ENCODE data around the gene UNC5A. TPM values are rescaled to one million over a fixed set of nuclear protein-coding genes. Genes with fewer than 3 reads are reported as not detected.
A peak's percentile ranks its signal among the peaks of the same experiment; 100 is the strongest.

The UNC5A gene
- total RNA-seq, 1 experiment from 2014 or later, result not detected

GRCh38 chr5:176836811-176837706 lies 26.7 kb downstream of the UNC5A start:
- Histone ChIP-seq H3K79me2 (ENCODE audit: low read length) (no peaks in the 10 kb centered on the region), H3K36me3 (ENCODE audit: insufficient read depth, low read length) (no peaks in the 10 kb centered on the region), H2AFZ (ENCODE audit: low read length) (no peak overlapping the region), H3K4me1 (ENCODE audit: low read length) (no peaks in the 10 kb centered on the region), H3K27me3 (ENCODE audit: low read length) (no peaks in the 10 kb centered on the region), H4K20me1 (ENCODE audit: insufficient read depth, low read depth, low read length) (no peaks in the 10 kb centered on the region), H3K27ac (ENCODE audit: low read length) (no peak overlapping the region), H3K4me3 (ENCODE audit: low read length) (no peak overlapping the region), H3K9me2 (replicated peaks; ENCODE audit: insufficient read depth, low read length) (no peaks in the 10 kb centered on the region), H3K9me3 (ENCODE audit: low read length) (no peaks in the 10 kb centered on the region), H3K4me2 (ENCODE audit: low read depth, low read length, poor library complexity, severe bottlenecking) (no peak overlapping the region), H3K9ac (ENCODE audit: low read length) (no peak overlapping the region)
- no peak for DNase-seq

- DNase-seq, result peak; percentile 83
- H3K4me1 ChIP-seq (ENCODE audit: low read length), result no peaks in the 10 kb centered on the region
- no peaks in the 10 kb centered on the region for H3K27me3 ChIP-seq (ENCODE audit: low read length)
- no peaks in the 10 kb centered on the region for H3K36me3 ChIP-seq (ENCODE audit: insufficient read depth, low read length)
- no peak overlapping the region for H3K4me2 ChIP-seq (ENCODE audit: low read depth, low read length, poor library complexity, severe bottlenecking)
- no peak overlapping the region for H3K9ac ChIP-seq (ENCODE audit: low read length)
- no peak overlapping the region for H3K4me3 ChIP-seq (ENCODE audit: low read length)
- no peak overlapping the region for H3K27ac ChIP-seq (ENCODE audit: low read length)
- H4K20me1 ChIP-seq (ENCODE audit: insufficient read depth, low read depth, low read length), result no peaks in the 10 kb centered on the region
- H2AFZ ChIP-seq (ENCODE audit: low read length), result no peak overlapping the region
- H3K9me3 ChIP-seq (ENCODE audit: low read length), result no peaks in the 10 kb centered on the region
- no peaks in the 10 kb centered on the region for H3K79me2 ChIP-seq (ENCODE audit: low read length)
- H3K9me2 ChIP-seq (replicated peaks; ENCODE audit: insufficient read depth, low read length), result no peaks in the 10 kb centered on the region
Observed at GRCh38 chr5:176837707-176838115, 27.4 kb downstream of the UNC5A start.

GRCh38 chr5:176843673-176844072 lies 33.3 kb downstream of the UNC5A start:
- no peak overlapping the region for H3K9ac ChIP-seq (ENCODE audit: low read length)
- no peak overlapping the region for H3K4me2 ChIP-seq (ENCODE audit: low read depth, low read length, poor library complexity, severe bottlenecking)

GRCh38 chr5:176844281-176844680 lies 33.9 kb downstream of the UNC5A start:
- Histone ChIP-seq H3K4me1 (ENCODE audit: low read length) (no peaks in the 10 kb centered on the region), H3K9me3 (ENCODE audit: low read length) (no peaks in the 10 kb centered on the region), H4K20me1 (ENCODE audit: insufficient read depth, low read depth, low read length) (no peaks in the 10 kb centered on the region), H3K9ac (ENCODE audit: low read length) (no peak overlapping the region), H3K27ac (ENCODE audit: low read length) (no peak overlapping the region), H3K9me2 (replicated peaks; ENCODE audit: insufficient read depth, low read length) (no peaks in the 10 kb centered on the region), H3K79me2 (ENCODE audit: low read length) (no peaks in the 10 kb centered on the region), H3K4me2 (ENCODE audit: low read depth, low read length, poor library complexity, severe bottlenecking) (no peak overlapping the region), H3K36me3 (ENCODE audit: insufficient read depth, low read length) (no peaks in the 10 kb centered on the region), H3K27me3 (ENCODE audit: low read length) (no peaks in the 10 kb centered on the region), H2AFZ (ENCODE audit: low read length) (no peak overlapping the region), H3K4me3 (ENCODE audit: low read length) (no peak overlapping the region)
- no peak for DNase-seq

More at GRCh38 chr5:176843673-176844072, 33.3 kb downstream of the UNC5A start:
- H3K9me3 ChIP-seq (ENCODE audit: low read length), result no peaks in the 10 kb centered on the region
- H3K4me3 ChIP-seq (ENCODE audit: low read length), result no peak overlapping the region
- H3K79me2 ChIP-seq (ENCODE audit: low read length), result no peaks in the 10 kb centered on the region
- no peak overlapping the region for H3K27ac ChIP-seq (ENCODE audit: low read length)
- no peaks in the 10 kb centered on the region for H3K4me1 ChIP-seq (ENCODE audit: low read length)
- DNase-seq, result no peak
- no peaks in the 10 kb centered on the region for H3K27me3 ChIP-seq (ENCODE audit: low read length)
- H3K9me2 ChIP-seq (replicated peaks; ENCODE audit: insufficient read depth, low read length), result no peaks in the 10 kb centered on the region
- no peak overlapping the region for H2AFZ ChIP-seq (ENCODE audit: low read length)
- H3K36me3 ChIP-seq (ENCODE audit: insufficient read depth, low read length), result no peaks in the 10 kb centered on the region
- H4K20me1 ChIP-seq (ENCODE audit: insufficient read depth, low read depth, low read length), result no peaks in the 10 kb centered on the region

DNA sequence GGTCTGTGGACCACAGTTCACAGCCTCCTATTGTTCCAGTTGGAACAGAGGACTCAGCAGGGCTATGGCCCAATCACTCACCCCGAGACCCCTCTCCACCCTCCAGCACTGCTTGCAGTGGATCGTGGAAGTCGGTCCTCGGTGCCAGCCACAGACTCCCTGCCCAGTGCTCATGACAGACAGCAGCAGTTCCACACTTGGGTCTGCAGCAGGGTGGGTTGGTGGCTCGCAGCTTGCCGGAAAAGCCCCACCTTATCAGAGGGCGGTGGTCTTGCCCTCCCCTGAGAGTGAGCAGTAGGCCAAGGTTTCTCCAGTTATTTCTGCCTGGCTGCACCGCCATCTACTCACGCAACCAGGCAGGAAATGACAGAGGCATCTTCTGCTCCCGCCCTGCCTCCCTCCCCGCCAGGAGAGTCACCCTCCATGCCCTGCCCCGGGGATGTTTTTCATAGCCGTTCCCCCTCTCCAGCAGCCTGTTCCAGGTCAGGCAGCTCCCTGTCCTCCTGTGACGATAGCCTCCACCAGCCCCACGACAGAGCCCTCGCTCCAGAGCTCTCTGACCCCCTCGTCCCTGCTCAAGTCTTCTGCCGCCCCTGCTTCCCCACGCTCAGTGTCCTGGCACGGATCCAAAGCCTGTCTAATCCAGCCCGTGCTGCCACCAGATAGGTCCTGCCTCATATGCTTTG lies 34.5 kb downstream of the UNC5A start:
- H3K9me2 ChIP-seq (replicated peaks; ENCODE audit: insufficient read depth, low read length), result no peaks in the 10 kb centered on the region
- no peaks in the 10 kb centered on the region for H3K36me3 ChIP-seq (ENCODE audit: insufficient read depth, low read length)
- H2AFZ ChIP-seq (ENCODE audit: low read length), result no peak overlapping the region
- no peak for DNase-seq
- H3K27me3 ChIP-seq (ENCODE audit: low read length), result no peaks in the 10 kb centered on the region
- no peak overlapping the region for H3K4me2 ChIP-seq (ENCODE audit: low read depth, low read length, poor library complexity, severe bottlenecking)
- no peaks in the 10 kb centered on the region for H3K9me3 ChIP-seq (ENCODE audit: low read length)
- no peaks in the 10 kb centered on the region for H3K79me2 ChIP-seq (ENCODE audit: low read length)
- H3K4me1 ChIP-seq (ENCODE audit: low read length), result no peaks in the 10 kb centered on the region
- no peak overlapping the region for H3K27ac ChIP-seq (ENCODE audit: low read length)
- H3K4me3 ChIP-seq (ENCODE audit: low read length), result no peak overlapping the region
- H3K9ac ChIP-seq (ENCODE audit: low read length), result no peak overlapping the region
- H4K20me1 ChIP-seq (ENCODE audit: insufficient read depth, low read depth, low read length), result no peaks in the 10 kb centered on the region

DNA sequence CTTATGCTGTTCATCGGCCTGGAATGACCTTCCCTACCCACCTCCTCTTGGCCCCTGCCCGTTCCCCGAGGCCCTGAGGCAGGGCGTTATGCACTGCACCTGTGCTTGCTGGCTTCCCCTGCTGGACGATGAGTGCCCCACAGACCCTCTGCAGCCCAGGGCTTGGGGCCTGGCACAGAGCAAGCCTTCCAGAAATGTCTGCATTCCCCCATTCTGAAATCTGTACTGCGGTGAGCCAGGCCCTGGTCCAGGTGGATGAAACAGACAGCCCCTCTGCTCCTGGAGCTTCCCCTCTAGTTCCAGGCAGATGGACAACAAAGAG lies 35.0 kb downstream of the UNC5A start:
- Histone ChIP-seq H3K27me3 (ENCODE audit: low read length) (no peaks in the 10 kb centered on the region), H4K20me1 (ENCODE audit: insufficient read depth, low read depth, low read length) (no peaks in the 10 kb centered on the region), H3K4me1 (ENCODE audit: low read length) (no peaks in the 10 kb centered on the region), H3K9me2 (replicated peaks; ENCODE audit: insufficient read depth, low read length) (no peaks in the 10 kb centered on the region), H3K9me3 (ENCODE audit: low read length) (no peaks in the 10 kb centered on the region), H3K9ac (ENCODE audit: low read length) (no peak overlapping the region), H3K27ac (ENCODE audit: low read length) (no peak overlapping the region), H2AFZ (ENCODE audit: low read length) (no peak overlapping the region), H3K36me3 (ENCODE audit: insufficient read depth, low read length) (no peaks in the 10 kb centered on the region), H3K79me2 (ENCODE audit: low read length) (no peaks in the 10 kb centered on the region), H3K4me3 (ENCODE audit: low read length) (no peak overlapping the region), H3K4me2 (ENCODE audit: low read depth, low read length, poor library complexity, severe bottlenecking) (no peak overlapping the region)
- no peak for DNase-seq

- Histone ChIP-seq H2AFZ (ENCODE audit: low read length) (no peak overlapping the region), H3K27me3 (ENCODE audit: low read length) (no peaks in the 10 kb centered on the region), H3K4me2 (ENCODE audit: low read depth, low read length, poor library complexity, severe bottlenecking) (no peak overlapping the region), H3K9ac (ENCODE audit: low read length) (no peak overlapping the region), H3K36me3 (ENCODE audit: insufficient read depth, low read length) (no peaks in the 10 kb centered on the region), H3K9me2 (replicated peaks; ENCODE audit: insufficient read depth, low read length) (no peaks in the 10 kb centered on the region), H3K9me3 (ENCODE audit: low read length) (no peaks in the 10 kb centered on the region), H3K4me3 (ENCODE audit: low read length) (no peak overlapping the region), H3K27ac (ENCODE audit: low read length) (no peak overlapping the region), H3K4me1 (ENCODE audit: low read length) (no peaks in the 10 kb centered on the region), H3K79me2 (ENCODE audit: low read length) (no peaks in the 10 kb centered on the region), H4K20me1 (ENCODE audit: insufficient read depth, low read depth, low read length) (no peaks in the 10 kb centered on the region)
- peak; percentile 52 for DNase-seq
Observed at GRCh38 chr5:176846335-176847140, 36.2 kb downstream of the UNC5A start.

DNA sequence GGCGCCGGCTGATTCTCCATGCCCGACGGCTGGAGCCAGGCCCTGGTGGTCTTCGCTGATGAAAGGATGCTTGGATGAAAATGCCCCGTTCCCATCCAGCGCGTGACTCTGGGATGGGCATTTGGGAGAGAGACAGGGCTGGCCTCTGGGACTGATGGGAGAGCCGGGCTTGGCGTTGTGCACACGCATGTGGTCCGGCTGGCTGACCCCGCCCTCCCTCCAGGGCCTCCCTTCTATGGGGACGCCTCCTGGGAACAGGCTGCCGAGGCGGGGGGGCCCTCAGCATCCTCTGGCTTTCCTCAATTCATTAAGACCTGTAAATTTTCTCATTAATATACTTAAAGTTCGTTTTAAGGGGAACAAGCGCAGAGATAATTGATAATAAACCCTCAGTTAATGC lies 36.8 kb downstream of the UNC5A start:
- H3K27ac ChIP-seq (ENCODE audit: low read length), result no peak overlapping the region
- H2AFZ ChIP-seq (ENCODE audit: low read length), result no peak overlapping the region
- H3K36me3 ChIP-seq (ENCODE audit: insufficient read depth, low read length), result no peaks in the 10 kb centered on the region
- no peak overlapping the region for H3K4me2 ChIP-seq (ENCODE audit: low read depth, low read length, poor library complexity, severe bottlenecking)
- no peaks in the 10 kb centered on the region for H3K4me1 ChIP-seq (ENCODE audit: low read length)
- H3K9me3 ChIP-seq (ENCODE audit: low read length), result no peaks in the 10 kb centered on the region
- H3K79me2 ChIP-seq (ENCODE audit: low read length), result no peaks in the 10 kb centered on the region
- DNase-seq, result no peak
- no peaks in the 10 kb centered on the region for H4K20me1 ChIP-seq (ENCODE audit: insufficient read depth, low read depth, low read length)
- H3K9ac ChIP-seq (ENCODE audit: low read length), result no peak overlapping the region
- H3K9me2 ChIP-seq (replicated peaks; ENCODE audit: insufficient read depth, low read length), result no peaks in the 10 kb centered on the region
- H3K27me3 ChIP-seq (ENCODE audit: low read length), result no peaks in the 10 kb centered on the region
- H3K4me3 ChIP-seq (ENCODE audit: low read length), result no peak overlapping the region
